NCI-H526 (cell line): ENCODE measurements around the gene FLVCR1.
"Not testable (repeated sequence)": the region's sequence is repeated elsewhere in the genome, so short reads cannot be mapped to it uniquely, and the experiment has no call there.

Source experiments
- DNase-seq, 2 experiments: peaks; one replicate each; lab custom pipeline; 2025; lab: John Stamatoyannopoulos, UW

Gene FLVCR1

DNA sequence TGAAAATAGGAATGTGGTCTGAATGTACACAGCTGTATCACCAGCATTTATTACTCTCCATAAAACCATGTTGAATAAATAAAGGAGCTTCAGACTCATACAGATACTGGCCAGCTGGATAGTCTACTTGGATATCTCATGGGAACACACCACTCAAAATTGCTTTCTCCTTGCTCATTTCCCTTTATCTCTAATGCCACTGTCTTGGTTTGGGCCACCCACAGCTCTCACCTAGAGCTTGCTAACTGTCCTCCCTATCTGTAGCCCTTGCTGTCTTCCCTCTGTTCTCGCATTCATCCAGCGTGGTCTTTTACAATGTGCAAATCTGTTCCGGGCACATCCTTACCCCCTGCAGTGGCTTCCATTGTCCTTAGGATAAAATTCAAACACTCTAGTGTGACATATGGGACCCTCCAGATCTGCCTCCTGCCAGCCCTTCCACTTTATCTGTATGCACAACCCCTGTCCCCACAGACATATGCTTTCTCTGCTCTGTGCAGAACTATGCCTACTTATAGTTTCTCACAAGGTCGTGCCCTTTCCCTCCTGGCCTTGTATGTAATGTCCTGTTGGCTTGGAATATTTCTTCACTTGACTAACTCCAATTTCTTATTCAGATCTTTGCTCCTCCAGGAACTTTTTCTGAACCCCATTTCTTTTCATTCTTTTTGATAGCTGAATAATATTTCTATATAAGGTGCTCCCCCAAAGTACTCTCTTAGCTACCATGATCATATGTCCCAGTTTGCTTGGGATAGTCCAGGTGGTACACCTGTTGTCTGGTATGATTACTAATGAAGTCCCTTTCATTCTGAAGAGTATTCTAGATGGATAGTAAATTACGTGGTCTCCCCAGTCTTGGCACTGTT lies 2.9 kb downstream of the FLVCR1 start:
- no peak for DNase-seq

- DNase-seq = no peak
These were observed 4.1 kb downstream of the FLVCR1 start for GRCh38 chr1:212862111-212862690.

- DNase-seq = not testable (repeated sequence)
These were observed 5.3 kb downstream of the FLVCR1 start for GRCh38 chr1:212863345-212863744.

GRCh38 chr1:212864201-212864600 lies 6.1 kb downstream of the FLVCR1 start:
- no peak for DNase-seq

DNA sequence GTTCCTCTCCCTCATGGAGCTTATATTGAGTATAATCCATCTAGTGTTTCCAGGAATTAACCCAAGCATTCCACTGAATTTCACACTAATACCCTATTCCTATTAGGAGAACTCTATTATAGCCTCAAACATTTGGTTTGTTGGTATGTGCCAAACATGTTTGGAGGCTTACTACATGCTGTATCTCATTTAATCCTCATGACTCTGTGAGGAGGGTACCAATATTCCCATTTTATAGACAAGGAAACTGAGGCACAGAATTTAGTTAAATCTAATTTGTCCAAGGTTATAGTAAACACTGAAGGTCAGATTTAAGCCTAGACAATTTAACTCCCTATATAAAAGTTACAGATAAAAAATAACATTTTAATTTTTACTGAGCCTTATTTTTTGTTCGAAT lies 9.1 kb downstream of the FLVCR1 start:
- no peak for DNase-seq

DNA sequence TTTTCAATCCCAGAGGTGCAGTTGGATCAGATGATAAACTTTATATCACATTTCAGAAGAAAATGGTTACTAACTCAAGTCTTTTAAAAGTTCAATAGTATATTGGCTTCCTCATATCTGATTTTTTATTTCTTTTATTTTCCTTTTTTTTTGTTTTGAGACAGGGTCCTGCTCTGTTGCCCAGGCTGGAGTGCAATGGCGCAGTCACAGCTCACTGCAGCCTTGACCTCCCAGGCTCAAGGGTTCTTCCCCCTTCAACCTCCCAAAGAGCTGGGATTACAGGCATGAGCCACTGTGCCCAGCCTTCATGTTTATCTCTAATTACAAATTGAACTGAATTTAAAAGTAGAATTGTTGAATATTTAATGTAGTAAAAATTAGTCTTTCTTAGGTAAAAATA lies 13.9 kb downstream of the FLVCR1 start:
- DNase-seq = no peak

GRCh38 chr1:212873518-212873917 lies 15.4 kb downstream of the FLVCR1 start:
- DNase-seq = no peak

GRCh38 chr1:212878418-212878817 lies 20.3 kb downstream of the FLVCR1 start:
- DNase-seq = no peak

GRCh38 chr1:212879947-212880690 lies 22.0 kb downstream of the FLVCR1 start:
- DNase-seq = no peak

GRCh38 chr1:212884592-212884991 lies 26.5 kb downstream of the FLVCR1 start:
- DNase-seq = no peak

DNA sequence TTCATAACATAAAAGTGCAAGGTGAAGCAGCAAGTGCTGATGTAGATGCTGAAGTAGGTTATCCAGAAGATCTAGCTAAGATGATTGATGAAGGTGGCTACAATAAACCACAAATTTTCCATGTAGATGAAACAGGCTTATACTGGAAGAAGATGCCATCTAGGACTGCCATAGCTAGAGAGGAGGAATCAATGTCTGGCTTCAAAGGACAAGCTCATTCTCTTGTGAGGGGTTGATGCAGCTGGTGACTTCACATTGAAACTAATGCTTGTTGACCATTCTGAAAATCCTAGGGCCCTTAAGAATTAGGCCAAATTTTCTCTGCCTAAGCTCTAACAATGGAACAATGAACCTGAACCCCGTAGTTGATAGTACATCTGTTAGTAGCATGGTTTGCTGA lies 34.0 kb downstream of the FLVCR1 start:
- no peak for DNase-seq

- DNase-seq = no peak
These were observed 41.8 kb downstream of the FLVCR1 start for GRCh38 chr1:212899845-212900244.

- DNase-seq = no peak
These were observed 43.2 kb downstream of the FLVCR1 start for GRCh38 chr1:212901290-212901689.

DNA sequence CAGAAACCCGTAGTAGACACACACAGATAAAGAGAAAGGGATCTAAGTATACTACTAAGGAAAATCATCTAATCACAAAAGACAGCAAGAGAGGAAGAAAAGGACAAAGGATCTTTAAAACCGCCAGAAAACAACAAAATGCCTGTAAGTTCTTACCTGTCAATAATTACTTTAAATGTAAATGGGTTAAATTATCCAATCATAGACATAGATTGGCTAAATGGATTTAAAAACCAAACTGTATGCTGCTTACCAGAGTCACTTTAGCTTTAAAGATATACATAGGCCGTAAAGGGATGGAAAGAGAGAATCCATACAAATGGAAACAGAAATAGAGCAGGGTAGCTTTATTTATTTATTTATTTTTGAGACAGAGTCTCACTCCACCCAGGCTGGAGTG lies 44.0 kb downstream of the FLVCR1 start:
- no peak for DNase-seq

- DNase-seq = no peak
These were observed 45.6 kb downstream of the FLVCR1 start for GRCh38 chr1:212903664-212904063.

DNA sequence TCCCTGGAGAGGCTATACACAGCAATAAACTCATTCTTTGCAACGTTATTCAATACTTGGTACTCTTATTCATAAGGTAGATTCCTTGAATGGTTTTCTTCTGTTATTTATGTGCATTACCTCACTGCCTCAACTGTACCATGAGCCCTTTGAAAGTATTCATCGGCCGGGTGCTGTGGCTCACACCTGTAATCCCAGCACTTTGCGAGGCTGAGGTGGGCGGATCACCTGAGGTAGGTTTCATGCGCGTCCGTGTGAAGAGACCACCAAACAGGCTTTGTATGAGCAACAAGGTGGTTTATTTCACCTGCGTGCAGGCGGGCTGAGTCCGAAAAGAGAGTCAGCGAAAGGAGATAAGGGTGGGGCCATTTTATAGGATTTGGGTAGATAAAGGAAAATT lies 50.0 kb downstream of the FLVCR1 start:
- not testable (repeated sequence) for DNase-seq

DNA sequence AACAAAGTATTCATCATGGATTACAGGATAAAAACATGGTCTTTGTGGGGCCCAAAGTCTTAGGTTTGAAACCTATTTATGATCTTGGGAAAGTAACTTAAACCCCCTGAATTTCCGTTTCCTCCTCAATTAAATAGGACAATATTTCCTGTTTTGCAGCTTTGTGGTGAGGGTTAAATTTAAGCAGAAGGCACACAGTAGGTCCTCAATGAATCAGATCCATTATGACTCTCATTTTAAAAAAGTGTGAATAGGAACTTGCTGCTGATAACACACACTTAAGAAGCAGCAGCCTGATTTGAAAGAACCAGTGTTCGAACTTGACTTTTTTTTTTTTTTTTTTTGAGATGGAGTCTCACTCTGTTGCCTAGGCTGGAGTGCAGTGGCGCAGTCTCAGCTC lies 50.9 kb downstream of the FLVCR1 start:
- DNase-seq = no peak

GRCh38 chr1:212909652-212910063 lies 51.6 kb downstream of the FLVCR1 start:
- no peak for DNase-seq

DNA sequence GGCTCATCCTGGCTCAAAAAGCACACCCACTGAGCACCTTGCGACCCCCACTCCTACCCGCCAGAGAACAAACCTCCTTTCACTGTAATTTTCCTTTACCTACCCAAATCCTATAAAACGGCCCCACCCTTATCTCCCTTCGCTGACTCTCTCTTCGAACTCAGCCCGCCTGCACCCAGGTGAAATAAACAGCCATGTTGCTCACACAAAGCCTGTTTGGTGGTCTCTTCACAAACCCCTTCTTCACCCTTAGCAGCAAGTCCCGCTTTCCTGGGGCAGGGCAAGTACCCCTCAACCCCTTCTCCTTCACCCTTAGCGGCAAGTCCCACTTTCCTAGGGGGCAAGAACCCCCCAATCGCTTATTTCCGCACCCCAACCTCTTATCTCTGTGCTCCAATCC lies 52.1 kb downstream of the FLVCR1 start:
- DNase-seq = not testable (repeated sequence)

- DNase-seq = not testable (repeated sequence)
These were observed 55.6 kb downstream of the FLVCR1 start for GRCh38 chr1:212913638-212914037.

GRCh38 chr1:212914110-212914509 lies 56.0 kb downstream of the FLVCR1 start:
- DNase-seq = not testable (repeated sequence)

DNA sequence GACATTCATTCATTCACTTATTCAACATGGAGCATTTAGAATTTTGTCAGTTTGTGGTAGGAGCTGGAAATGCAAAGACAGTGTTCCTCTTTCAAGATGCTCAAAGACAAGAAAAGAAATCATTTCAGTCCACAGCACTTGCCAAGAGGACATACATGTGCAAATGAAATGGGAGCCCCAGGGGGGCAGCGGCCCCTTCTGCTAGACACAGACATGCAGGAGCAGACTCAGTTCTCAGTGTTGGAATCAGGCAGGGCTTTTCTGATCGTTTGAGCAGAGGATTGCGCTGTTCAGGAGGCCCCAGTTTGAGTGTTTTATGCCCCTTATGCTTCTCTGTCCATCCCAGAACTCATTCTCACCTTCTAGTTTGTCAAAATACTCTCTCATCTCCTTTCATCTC lies 56.7 kb downstream of the FLVCR1 start:
- no peak for DNase-seq
